Measurements from ENCODE around the gene CDH4. TPM values are rescaled to one million over a fixed set of nuclear protein-coding genes. Genes with fewer than 3 reads are reported as not detected.
A peak's percentile ranks its signal among the peaks of the same experiment; 100 is the strongest.

Gene CDH4
- total RNA-seq, 1 experiment from 2014 or later = 3.9 TPM

GRCh38 chr20:61570646-61571195 lies 318.7 kb downstream of the CDH4 start:
- H3K4me3 ChIP-seq (ENCODE audit: insufficient read depth, low read depth, low read length) = no peak overlapping the region
- no peaks in the 10 kb centered on the region for H3K36me3 ChIP-seq (replicated peaks; ENCODE audit: control insufficient read depth, insufficient read depth, low read length)
- DNase-seq = no peak
- H3K27me3 ChIP-seq (ENCODE audit: control insufficient read depth, insufficient read depth, low read length) = no peaks in the 10 kb centered on the region

GRCh38 chr20:61571221-61571620 lies 319.2 kb downstream of the CDH4 start:
- H3K4me3 ChIP-seq (ENCODE audit: insufficient read depth, low read depth, low read length) = no peak overlapping the region
- no peaks in the 10 kb centered on the region for H3K27me3 ChIP-seq (ENCODE audit: control insufficient read depth, insufficient read depth, low read length)
- DNase-seq = no peak
- no peaks in the 10 kb centered on the region for H3K36me3 ChIP-seq (replicated peaks; ENCODE audit: control insufficient read depth, insufficient read depth, low read length)

- no peak for DNase-seq
- Histone ChIP-seq H3K4me3 (ENCODE audit: insufficient read depth, low read depth, low read length) (no peak overlapping the region), H3K27me3 (ENCODE audit: control insufficient read depth, insufficient read depth, low read length) (no peaks in the 10 kb centered on the region), H3K36me3 (replicated peaks; ENCODE audit: control insufficient read depth, insufficient read depth, low read length) (no peaks in the 10 kb centered on the region)
Measured at GRCh38 chr20:61571916-61572711, 320.1 kb downstream of the CDH4 start.

DNA sequence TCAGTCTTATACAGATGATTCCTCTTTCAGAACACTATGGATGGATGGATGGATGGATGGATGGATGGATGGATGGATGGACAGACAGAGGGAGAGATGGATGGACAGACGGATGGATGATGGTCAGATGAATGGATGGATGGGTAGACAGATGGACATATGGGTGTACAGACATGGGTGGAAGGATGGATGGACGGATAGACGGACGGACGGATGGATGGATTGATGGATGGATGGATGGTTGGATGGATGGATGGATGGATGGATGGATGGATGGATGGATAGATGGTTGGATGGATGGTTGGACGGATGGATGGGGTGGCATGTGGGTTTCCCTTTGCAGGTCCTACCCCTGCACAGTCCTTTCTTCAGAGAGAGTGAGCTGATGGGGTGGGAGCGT lies 320.7 kb downstream of the CDH4 start:
- Histone ChIP-seq H3K27me3 (ENCODE audit: control insufficient read depth, insufficient read depth, low read length) (no peaks in the 10 kb centered on the region), H3K36me3 (replicated peaks; ENCODE audit: control insufficient read depth, insufficient read depth, low read length) (no peaks in the 10 kb centered on the region), H3K4me3 (ENCODE audit: insufficient read depth, low read depth, low read length) (no peak overlapping the region)
- no peak for DNase-seq

GRCh38 chr20:61573415-61574305 lies 321.6 kb downstream of the CDH4 start:
- Histone ChIP-seq H3K36me3 (replicated peaks; ENCODE audit: control insufficient read depth, insufficient read depth, low read length) (no peaks in the 10 kb centered on the region), H3K27me3 (ENCODE audit: control insufficient read depth, insufficient read depth, low read length) (no peaks in the 10 kb centered on the region), H3K4me3 (ENCODE audit: insufficient read depth, low read depth, low read length) (no peak overlapping the region)
- no peak for DNase-seq

DNA sequence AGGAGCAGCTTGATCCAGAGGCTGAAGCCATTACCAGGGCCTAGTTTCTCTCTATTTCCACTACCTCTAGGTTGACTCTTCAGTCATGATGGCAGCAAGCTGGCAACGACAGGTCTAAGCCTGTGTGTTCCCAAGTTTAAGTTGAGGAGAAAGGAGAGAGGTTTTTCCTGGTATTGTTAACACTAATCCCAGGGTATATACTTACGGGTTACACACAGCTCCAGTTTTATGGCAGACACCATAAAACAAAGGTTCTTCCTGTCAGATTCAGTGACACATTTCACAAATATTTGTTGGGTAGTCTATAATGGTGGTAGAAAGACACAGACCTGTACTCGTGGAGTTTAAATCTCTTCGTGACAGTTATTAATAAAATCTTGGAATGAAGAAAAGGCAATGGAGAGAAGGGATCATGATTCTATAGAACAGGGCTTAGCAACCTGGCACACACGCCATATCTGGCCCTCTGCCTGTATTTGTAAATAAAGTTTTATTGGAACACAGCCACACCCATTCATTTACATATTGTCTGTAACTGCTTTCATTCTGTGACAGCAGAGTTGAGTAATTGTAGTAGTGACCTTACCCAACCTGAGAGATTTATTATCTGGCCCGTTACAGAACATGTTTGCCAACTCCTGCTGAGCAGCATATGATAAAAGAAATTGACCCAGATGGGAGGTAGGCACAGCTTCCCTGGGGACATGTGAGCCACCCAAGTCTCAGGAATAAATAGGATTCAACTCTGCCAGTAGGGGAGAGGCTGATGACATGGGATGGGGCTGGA lies 323.3 kb downstream of the CDH4 start:
- Histone ChIP-seq H3K27me3 (ENCODE audit: control insufficient read depth, insufficient read depth, low read length) (no peaks in the 10 kb centered on the region), H3K36me3 (replicated peaks; ENCODE audit: control insufficient read depth, insufficient read depth, low read length) (no peaks in the 10 kb centered on the region), H3K4me3 (ENCODE audit: insufficient read depth, low read depth, low read length) (no peak overlapping the region)
- DNase-seq = no peak

DNA sequence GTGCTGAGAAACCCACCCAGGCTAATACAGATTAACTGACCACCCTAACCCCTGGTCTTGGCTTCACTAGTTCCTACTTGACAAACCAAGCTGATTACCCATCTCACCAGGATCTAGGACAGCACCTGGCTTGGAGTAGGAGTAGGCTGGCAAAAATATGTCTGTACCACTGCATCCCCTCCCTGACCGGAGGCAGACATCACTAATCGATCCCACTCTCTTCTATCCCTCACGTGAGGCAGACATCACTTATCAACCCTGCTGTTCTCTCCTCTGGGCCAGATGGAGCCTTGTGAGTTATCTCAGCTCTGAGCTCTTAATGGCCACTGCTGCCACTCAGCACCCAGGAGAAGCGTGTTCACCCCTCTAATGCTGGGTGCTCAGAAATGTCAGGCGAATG lies 324.3 kb downstream of the CDH4 start:
- H3K27me3 ChIP-seq (ENCODE audit: control insufficient read depth, insufficient read depth, low read length) = peaks cover 2% of the 10 kb centered on the region; the same call in 1 of the 2 replicates
- DNase-seq = no peak
- no peaks in the 10 kb centered on the region for H3K36me3 ChIP-seq (replicated peaks; ENCODE audit: control insufficient read depth, insufficient read depth, low read length)
- no peak overlapping the region for H3K4me3 ChIP-seq (ENCODE audit: insufficient read depth, low read depth, low read length)

DNA sequence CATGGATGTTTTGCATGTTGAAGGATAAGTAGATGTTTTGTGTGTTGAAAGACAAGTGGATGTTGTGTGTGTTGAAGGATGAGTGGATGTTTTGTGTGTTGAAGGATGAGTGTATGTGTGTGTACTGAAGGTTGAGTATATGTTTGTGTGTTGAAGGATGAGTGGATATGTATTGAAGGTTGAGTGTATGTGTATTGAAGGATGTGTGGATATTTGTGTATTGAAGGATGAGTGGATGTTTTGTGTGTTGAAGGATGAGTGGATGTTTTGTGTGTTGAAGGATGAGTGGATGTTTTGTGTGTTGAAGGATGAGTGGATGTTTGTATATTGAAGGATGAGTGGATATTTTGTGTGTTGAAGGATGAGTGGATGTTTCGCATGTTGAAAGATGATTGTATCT lies 325.0 kb downstream of the CDH4 start:
- Histone ChIP-seq H3K27me3 (ENCODE audit: control insufficient read depth, insufficient read depth, low read length) (peaks cover 2% of the 10 kb centered on the region; the same call in 1 of the 2 replicates), H3K36me3 (replicated peaks; ENCODE audit: control insufficient read depth, insufficient read depth, low read length) (no peaks in the 10 kb centered on the region), H3K4me3 (ENCODE audit: insufficient read depth, low read depth, low read length) (no peak overlapping the region)
- DNase-seq = no peak

- H3K36me3 ChIP-seq (replicated peaks; ENCODE audit: control insufficient read depth, insufficient read depth, low read length) = no peaks in the 10 kb centered on the region
- H3K4me3 ChIP-seq (ENCODE audit: insufficient read depth, low read depth, low read length) = no peak overlapping the region
- H3K27me3 ChIP-seq (ENCODE audit: control insufficient read depth, insufficient read depth, low read length) = peaks cover 2% of the 10 kb centered on the region; the same call in 1 of the 2 replicates
- no peak for DNase-seq
Measured at GRCh38 chr20:61579908-61580307, 327.8 kb downstream of the CDH4 start.

GRCh38 chr20:61580958-61581824 lies 329.1 kb downstream of the CDH4 start:
- Histone ChIP-seq H3K36me3 (replicated peaks; ENCODE audit: control insufficient read depth, insufficient read depth, low read length) (no peaks in the 10 kb centered on the region), H3K27me3 (ENCODE audit: control insufficient read depth, insufficient read depth, low read length) (peaks cover 2% of the 10 kb centered on the region; the same call in 1 of the 2 replicates), H3K4me3 (ENCODE audit: insufficient read depth, low read depth, low read length) (no peak overlapping the region)
- no peak for DNase-seq

DNA sequence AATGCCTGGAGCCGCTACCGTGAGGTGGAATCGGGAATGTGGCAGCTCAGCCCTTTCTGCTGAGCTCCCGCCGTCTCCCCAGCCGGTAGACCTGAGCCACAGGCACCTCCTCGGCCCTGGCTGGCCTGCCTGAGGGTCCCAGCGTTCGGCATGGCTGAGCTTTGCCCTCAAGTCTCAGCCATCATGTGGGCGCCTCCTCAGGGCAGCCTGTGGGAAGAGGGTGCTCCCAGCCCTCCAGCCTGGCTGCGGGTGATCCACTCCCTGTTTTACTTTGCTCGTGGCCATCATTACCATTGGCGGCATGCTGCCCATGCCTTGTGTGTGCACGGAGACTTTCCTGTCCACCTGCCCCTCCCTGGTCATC lies 329.7 kb downstream of the CDH4 start:
- no peak overlapping the region for H3K4me3 ChIP-seq (ENCODE audit: insufficient read depth, low read depth, low read length)
- peaks cover 2% of the 10 kb centered on the region; the same call in 1 of the 2 replicates for H3K27me3 ChIP-seq (ENCODE audit: control insufficient read depth, insufficient read depth, low read length)
- DNase-seq = peak; percentile 77
- no peaks in the 10 kb centered on the region for H3K36me3 ChIP-seq (replicated peaks; ENCODE audit: control insufficient read depth, insufficient read depth, low read length)

GRCh38 chr20:61582196-61582923 lies 330.3 kb downstream of the CDH4 start:
- no peaks in the 10 kb centered on the region for H3K36me3 ChIP-seq (replicated peaks; ENCODE audit: control insufficient read depth, insufficient read depth, low read length)
- H3K27me3 ChIP-seq (ENCODE audit: control insufficient read depth, insufficient read depth, low read length) = peaks cover 2% of the 10 kb centered on the region; the same call in 1 of the 2 replicates
- H3K4me3 ChIP-seq (ENCODE audit: insufficient read depth, low read depth, low read length) = no peak overlapping the region
- DNase-seq = peak; percentile 76

- Histone ChIP-seq H3K27me3 (ENCODE audit: control insufficient read depth, insufficient read depth, low read length) (peaks cover 2% of the 10 kb centered on the region), H3K36me3 (replicated peaks; ENCODE audit: control insufficient read depth, insufficient read depth, low read length) (no peaks in the 10 kb centered on the region), H3K4me3 (ENCODE audit: insufficient read depth, low read depth, low read length) (no peak overlapping the region)
- DNase-seq = no peak
Measured at GRCh38 chr20:61583356-61583755, 331.3 kb downstream of the CDH4 start.
